A549 (cell line): ENCODE data around the gene APC2. TPM values are rescaled to one million over a fixed set of nuclear protein-coding genes. Genes with fewer than 3 reads are reported as not detected.
A peak's percentile ranks its signal among the peaks of the same experiment; 100 is the strongest.

ENCODE experiments used
- ATAC-seq, 2 experiments: fragments of 200-7000 bp in 1 of 2; fragments of >200 bp in 1 of 2; cut with Nextera tagmentation in 1 of 2; cut with Tn5 transposase in 1 of 2; 3 replicates each; pipeline versions ENCODE4 v1.8.0 to v1.9.1; 2018 to 2020; ENCODE audit warnings: mild to moderate bottlenecking in 1 of 2, moderate library complexity in 1 of 2
- CTCF ChIA-PET: fragments of 300-600 bp; sonication (Branson Sonifier 250); formaldehyde crosslinking; extraction: SDS; loops from one replicate; lab custom pipeline; 2021; ENCODE audit warnings: antibody characterized with exemption, inconsistent platforms; lab: Yijun Ruan, JAX
- POLR2A ChIA-PET: fragments of 350-600 bp; formaldehyde crosslinking; extraction: SDS; loops from one replicate; lab custom pipeline; 2021; ENCODE audit warnings: antibody characterized with exemption, inconsistent platforms; lab: Yijun Ruan, JAX
- DNase-seq, 2 experiments: peaks; one replicate each; pipeline versions ENCODE4 v3.0.0 to v3.0.0-alpha.2; 2011 to 2016; ENCODE audit warnings: low read depth in 1 of 2, low spot score in 1 of 2
- FAIRE-seq: peaks from 2 replicates; lab custom pipeline; 2011; peaks lifted over from hg19 to GRCh38; lab: Jason Lieb, UNC
- H3K27ac ChIP-seq, 2 experiments: fragments of >200 bp; sonication (Bioruptor Twin); formaldehyde crosslinking; 3 replicates each; pipeline ENCODE4 v1.5.1; 2016 to 2017
- H3K4me1 ChIP-seq: fragments of >200 bp; sonication (Bioruptor Twin); formaldehyde crosslinking; 3 replicates; pipeline ENCODE4 v1.6.1; 2016
- H3K4me2 ChIP-seq: fragments of >200 bp; sonication (Bioruptor Twin); formaldehyde crosslinking; 3 replicates; pipeline ENCODE4 v1.6.1; 2016
- H3K4me3 ChIP-seq: fragments of >200 bp; sonication (Bioruptor Twin); formaldehyde crosslinking; 3 replicates; pipeline ENCODE4 v1.5.1; 2016
- H3K9me3 ChIP-seq: fragments of >200 bp; sonication (Bioruptor Twin); formaldehyde crosslinking; 3 replicates; pipeline ENCODE4 v1.6.1; 2016
- CBX8 ChIP-seq: fragments of 200-600 bp; sonication (generic); IDR thresholded peaks from 2 replicates; pipeline ENCODE4 v1.6.1; 2016
- CHD4 ChIP-seq: fragments of 200-600 bp; sonication (generic); IDR thresholded peaks from 2 replicates; pipeline ENCODE4 v1.6.1; 2016; ENCODE audit warnings: antibody characterized with exemption, mild to moderate bottlenecking, borderline replicate concordance
- EHMT2 ChIP-seq: fragments of 200-600 bp; sonication (generic); IDR thresholded peaks from 2 replicates; pipeline ENCODE4 v1.6.1; 2016; ENCODE audit warnings: antibody characterized with exemption, low read depth, mild to moderate bottlenecking, moderate library complexity
- ESRRA ChIP-seq: fragments of 150-350 bp; IDR thresholded peaks from 2 replicates; pipeline ENCODE4 v1.6.1; 2014; ENCODE audit warnings: mild to moderate bottlenecking, low read length, borderline replicate concordance
- FOSL2 ChIP-seq, 2 experiments: fragments of 450-650 bp in 1 of 2; fragments of >200 bp in 1 of 2; sonication (Bioruptor Twin) in 1 of 2; formaldehyde crosslinking; IDR thresholded peaks; 2 replicates each; pipeline versions ENCODE4 v1.5.0 to v1.6.1; 2016 to 2020; ENCODE audit warnings: mild to moderate bottlenecking in 1 of 2, moderate library complexity in 1 of 2
- HDAC2 ChIP-seq: fragments of 200-600 bp; sonication (generic); IDR thresholded peaks from 2 replicates; pipeline ENCODE4 v1.6.1; 2016
- HEYL ChIP-seq: fragments of 250-450 bp; sonication (Bioruptor Pico); IDR thresholded peaks from 2 replicates; pipeline ENCODE4 v1.8.0; 2021; ENCODE audit warnings: mild to moderate bottlenecking, moderate library complexity
- JUNB ChIP-seq: fragments of >200 bp; sonication (Bioruptor Twin); formaldehyde crosslinking; IDR thresholded peaks from 2 replicates; pipeline ENCODE4 v1.6.1; 2016
- NFE2L2 ChIP-seq: fragments of 150-350 bp; conservative IDR thresholded peaks from 2 replicates; pipeline ENCODE4 v1.6.1; 2014; ENCODE audit warnings: low read length
- NPAS2 ChIP-seq: fragments of 250-450 bp; sonication (Bioruptor Pico); IDR thresholded peaks from 2 replicates; pipeline ENCODE4 v1.8.0; 2022; ENCODE audit warnings: mild to moderate bottlenecking, moderate library complexity, borderline replicate concordance
- NR3C1 ChIP-seq: fragments of >200 bp; sonication (Bioruptor Twin); formaldehyde crosslinking; IDR thresholded peaks from 3 replicates; pipeline ENCODE4 v1.6.1; 2017
- PHF8 ChIP-seq: fragments of 200-600 bp; sonication (generic); IDR thresholded peaks from 2 replicates; pipeline ENCODE4 v1.6.1; 2016; ENCODE audit warnings: low read depth, mild to moderate bottlenecking, antibody characterized with exemption, moderate library complexity, borderline replicate concordance
- POLR2AphosphoS2 ChIP-seq: conservative IDR thresholded peaks from 2 replicates; pipeline ENCODE4 v1.6.1; 2012; ENCODE audit warnings: low read length, improper control_type of control experiment, inconsistent platforms
- RARB ChIP-seq: fragments of 250-450 bp; sonication (Bioruptor Pico); IDR thresholded peaks from 2 replicates; pipeline ENCODE4 v1.8.0; 2021; ENCODE audit warnings: mild to moderate bottlenecking, moderate library complexity
- RNF2 ChIP-seq: fragments of 200-600 bp; sonication (generic); IDR thresholded peaks from 2 replicates; pipeline ENCODE4 v1.6.1; 2016; ENCODE audit warnings: low read depth, mild to moderate bottlenecking, antibody characterized with exemption, moderate library complexity, borderline replicate concordance
- SMC3 ChIP-seq: fragments of >200 bp; sonication (Bioruptor Twin); formaldehyde crosslinking; IDR thresholded peaks from 3 replicates; pipeline ENCODE4 v1.6.1; 2018; ENCODE audit warnings: inconsistent platforms
- TFCP2L1 ChIP-seq: fragments of 250-450 bp; sonication (Bioruptor Pico); IDR thresholded peaks from 2 replicates; pipeline ENCODE4 v1.5.0; 2021; ENCODE audit warnings: mild to moderate bottlenecking
- ZC3H11A ChIP-seq: fragments of 450-650 bp; IDR thresholded peaks from 2 replicates; pipeline ENCODE4 v1.6.1; 2014; ENCODE audit warnings: antibody characterized with exemption, mild to moderate bottlenecking
- ZNF302 ChIP-seq: fragments of 250-450 bp; sonication (Bioruptor Pico); IDR thresholded peaks from 2 replicates; pipeline ENCODE4 v1.9.0; 2021; ENCODE audit warnings: inconsistent platforms, mild to moderate bottlenecking, moderate library complexity
- ZSCAN20 ChIP-seq: fragments of 250-450 bp; sonication (Bioruptor Pico); IDR thresholded peaks from 2 replicates; pipeline ENCODE4 v1.8.0; 2022; ENCODE audit warnings: mild to moderate bottlenecking, moderate library complexity
- WGBS: methylation state at CpG from one replicate; pipeline ENCODE4 v1.1.6; 2017; ENCODE audit errors: missing lambda C conversion rate; 5-methylcytosine and 5-hydroxymethylcytosine counted together
- polyA plus RNA-seq, 4 experiments: library from polyadenylated mRNA; depleted of rRNA in 3 of 4; stranded (reverse); fragments of >200 nt; fragmentation: RNase III in 1 of 4; extraction: RNeasy Plus Mini Kit Qiagen cat#74134 plus additional on column Dnase treatment in 1 of 4; gene quantifications; 2 replicates in 3 of 4; 3 replicates in 1 of 4; pipeline ENCODE4 v1.2.3, GENCODE V29; 2011 to 2017
- TF ChIP-seq, protein P1 (sequence below): IDR thresholded peaks from 2 replicates; pipeline ENCODE4 v1.6.1; 2012
- TF ChIP-seq, protein P2 (sequence below): fragments of 250-450 bp; sonication (Bioruptor Pico); IDR thresholded peaks from 2 replicates; pipeline ENCODE4 v1.5.0; 2020; ENCODE audit warnings: low read depth, mild to moderate bottlenecking, moderate library complexity
- TF ChIP-seq, protein P3 (sequence below): fragments of 200-600 bp; sonication (generic); IDR thresholded peaks from 2 replicates; pipeline ENCODE4 v1.6.1; 2016; ENCODE audit warnings: antibody characterized with exemption, mild to moderate bottlenecking, moderate library complexity

Gene APC2
- polyA plus RNA-seq, 2 of the 4 experiments (the other 2 are of a cell fraction): 0.36 to 1.6 TPM

DNA sequence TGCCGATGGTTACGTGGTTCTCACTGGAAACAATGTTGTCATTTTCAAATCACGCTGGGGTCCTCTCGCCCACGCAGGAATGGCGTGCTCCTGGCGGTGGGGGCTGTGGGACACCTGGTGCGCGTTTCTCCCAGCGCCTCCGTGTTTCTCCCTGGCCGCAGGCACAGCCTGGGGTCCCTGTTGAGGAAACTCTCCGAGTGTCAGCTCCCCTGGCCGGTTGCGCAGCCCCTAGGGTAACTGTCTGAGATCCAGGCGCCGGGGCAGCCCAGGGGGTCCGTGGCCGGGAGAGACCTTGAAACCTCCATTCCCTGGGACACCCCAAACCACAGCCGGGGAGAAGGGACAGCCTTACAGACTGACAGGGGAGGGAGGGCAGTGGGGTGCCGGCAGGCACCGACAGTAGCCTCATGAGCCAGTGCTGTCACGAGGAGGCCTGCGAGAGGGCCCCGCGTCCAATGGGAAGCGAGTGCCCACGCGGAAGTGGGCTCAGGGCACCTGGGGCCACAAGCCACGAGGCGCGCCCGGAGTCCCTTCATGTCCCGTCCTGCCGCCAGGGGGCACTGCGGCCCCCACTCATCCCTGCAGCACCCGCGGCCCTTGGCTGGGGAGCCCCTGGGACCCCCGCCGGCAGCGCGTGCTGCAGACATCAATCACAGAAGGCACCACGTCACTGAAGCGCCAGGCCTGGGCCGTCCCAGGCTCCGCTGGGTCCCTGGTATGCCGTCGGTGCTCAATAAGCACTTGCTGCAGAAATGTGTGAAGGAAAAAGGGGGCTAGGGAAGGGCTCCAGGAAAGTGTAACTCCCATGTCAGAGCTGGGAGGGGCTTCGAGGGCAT, 53.4 kb downstream of the APC2 start (continued):
- TF ChIP-seq RNF2 (no peak), POLR2AphosphoS2 (no peak), FOSL2 (IDR thresholded peaks at IDR 0.05) (no peak), FOSL2 (CRISPR knock-in tag; IDR thresholded peaks at IDR 0.05) (no peak)

DNA sequence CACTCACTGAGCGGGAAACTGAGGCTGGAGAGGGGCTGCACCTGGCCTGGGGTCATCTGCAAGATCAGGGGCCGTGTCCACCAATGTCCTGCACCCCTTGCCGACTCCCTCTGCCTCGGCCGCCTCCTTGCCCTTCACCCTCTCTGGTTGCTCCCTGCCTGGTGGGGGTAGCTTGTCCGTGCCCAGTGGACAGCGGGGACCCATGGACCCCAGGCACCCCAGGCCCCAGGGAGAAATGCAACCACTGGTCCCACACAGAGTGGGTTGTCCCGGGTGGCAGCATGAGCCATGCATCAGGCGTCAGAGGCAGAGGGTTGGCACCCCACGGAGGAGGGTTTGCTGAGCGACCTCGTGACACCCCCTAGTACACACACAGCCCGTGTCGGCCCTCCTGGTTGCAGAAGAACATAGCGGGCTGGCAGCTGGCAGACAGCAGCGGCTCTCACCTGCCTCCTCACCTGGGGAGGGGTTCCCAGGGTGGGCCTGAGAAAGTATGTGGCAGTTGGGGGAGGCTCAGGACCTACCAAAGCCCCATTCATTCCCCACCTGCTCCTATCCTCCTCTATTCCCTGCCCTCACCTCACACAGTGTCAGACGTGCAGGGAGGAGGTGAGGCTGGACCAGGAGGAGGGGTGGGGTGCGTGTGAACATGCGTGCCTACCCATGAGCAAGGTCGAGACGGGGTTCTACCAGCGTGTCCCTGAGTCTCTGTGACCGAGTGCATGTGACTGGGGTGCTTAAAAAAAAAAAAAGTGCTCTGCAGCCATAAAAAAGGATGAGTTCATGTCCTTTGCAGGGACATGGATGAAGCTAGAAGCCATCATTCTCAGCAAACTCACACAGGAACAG, 54.2 kb downstream of the APC2 start:
- no peak for ATAC-seq
- CTCF ChIA-PET: interaction anchor here (0.6 to 2.1 kb wide), 6 partner anchors 10 to 321 kb away, joined by 3 to 7 read pairs (median 4); no protein-coding TSS in a partner anchor

DNA sequence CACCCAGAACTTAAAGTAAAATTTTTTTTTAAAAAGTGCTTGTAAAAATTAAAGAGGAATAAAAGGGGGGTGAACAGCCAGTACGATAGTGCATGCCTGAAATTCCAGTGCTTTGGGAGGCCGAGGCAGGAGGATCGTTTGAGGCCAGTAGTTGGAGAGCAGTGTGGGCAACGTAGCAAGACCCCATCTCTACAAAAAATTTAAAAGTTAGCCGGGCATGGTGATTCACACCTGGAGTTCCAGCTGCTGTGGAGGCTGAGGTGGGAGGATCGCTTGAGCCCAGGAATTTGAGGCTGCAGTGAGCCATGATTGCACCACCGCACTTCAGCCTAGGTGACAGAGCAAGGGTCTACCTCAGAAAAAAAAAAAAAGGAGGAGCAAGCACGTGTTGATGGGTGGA, 55.1 kb downstream of the APC2 start:
- Histone ChIP-seq H3K9me3 (no peaks in the 10 kb centered on the region), H3K27ac (no peak overlapping the region), H3K4me2 (no peak overlapping the region), H3K4me3 (no peak overlapping the region), H3K4me1 (peaks cover 16% of the 10 kb centered on the region; the same call in 2 of the 3 replicates)
- FAIRE-seq (no peak), DNase-seq (no peak), ATAC-seq (no peak)
- ChIA-PET CTCF (interaction anchor here (2.1 kb wide), 1 partner anchor 27 kb away, joined by 6 read pairs; no protein-coding TSS in a partner anchor), POLR2A (no interaction called here)
- WGBS: 65% methylated on average over 8 of the region's 8 CpGs
- TF ChIP-seq NR3C1 (no peak), TFCP2L1 (CRISPR knock-in tag) (no peak), JUNB (no peak), CHD4 (no peak), HEYL (CRISPR knock-in tag) (no peak), ESRRA (no peak), ZC3H11A (no peak), HDAC2 (no peak), ZNF302 (CRISPR knock-in tag) (no peak), SMC3 (no peak), POLR2AphosphoS2 (no peak), ZSCAN20 (CRISPR knock-in tag) (no peak), PHF8 (no peak), NPAS2 (CRISPR knock-in tag) (no peak)
- TF ChIP-seq, protein P1, sequence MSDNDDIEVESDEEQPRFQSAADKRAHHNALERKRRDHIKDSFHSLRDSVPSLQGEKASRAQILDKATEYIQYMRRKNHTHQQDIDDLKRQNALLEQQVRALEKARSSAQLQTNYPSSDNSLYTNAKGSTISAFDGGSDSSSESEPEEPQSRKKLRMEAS: no peak
- TF ChIP-seq, protein P2, sequence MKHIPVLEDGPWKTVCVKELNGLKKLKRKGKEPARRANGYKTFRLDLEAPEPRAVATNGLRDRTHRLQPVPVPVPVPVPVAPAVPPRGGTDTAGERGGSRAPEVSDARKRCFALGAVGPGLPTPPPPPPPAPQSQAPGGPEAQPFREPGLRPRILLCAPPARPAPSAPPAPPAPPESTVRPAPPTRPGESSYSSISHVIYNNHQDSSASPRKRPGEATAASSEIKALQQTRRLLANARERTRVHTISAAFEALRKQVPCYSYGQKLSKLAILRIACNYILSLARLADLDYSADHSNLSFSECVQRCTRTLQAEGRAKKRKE (CRISPR knock-in tag): no peak
- TF ChIP-seq, protein P3, sequence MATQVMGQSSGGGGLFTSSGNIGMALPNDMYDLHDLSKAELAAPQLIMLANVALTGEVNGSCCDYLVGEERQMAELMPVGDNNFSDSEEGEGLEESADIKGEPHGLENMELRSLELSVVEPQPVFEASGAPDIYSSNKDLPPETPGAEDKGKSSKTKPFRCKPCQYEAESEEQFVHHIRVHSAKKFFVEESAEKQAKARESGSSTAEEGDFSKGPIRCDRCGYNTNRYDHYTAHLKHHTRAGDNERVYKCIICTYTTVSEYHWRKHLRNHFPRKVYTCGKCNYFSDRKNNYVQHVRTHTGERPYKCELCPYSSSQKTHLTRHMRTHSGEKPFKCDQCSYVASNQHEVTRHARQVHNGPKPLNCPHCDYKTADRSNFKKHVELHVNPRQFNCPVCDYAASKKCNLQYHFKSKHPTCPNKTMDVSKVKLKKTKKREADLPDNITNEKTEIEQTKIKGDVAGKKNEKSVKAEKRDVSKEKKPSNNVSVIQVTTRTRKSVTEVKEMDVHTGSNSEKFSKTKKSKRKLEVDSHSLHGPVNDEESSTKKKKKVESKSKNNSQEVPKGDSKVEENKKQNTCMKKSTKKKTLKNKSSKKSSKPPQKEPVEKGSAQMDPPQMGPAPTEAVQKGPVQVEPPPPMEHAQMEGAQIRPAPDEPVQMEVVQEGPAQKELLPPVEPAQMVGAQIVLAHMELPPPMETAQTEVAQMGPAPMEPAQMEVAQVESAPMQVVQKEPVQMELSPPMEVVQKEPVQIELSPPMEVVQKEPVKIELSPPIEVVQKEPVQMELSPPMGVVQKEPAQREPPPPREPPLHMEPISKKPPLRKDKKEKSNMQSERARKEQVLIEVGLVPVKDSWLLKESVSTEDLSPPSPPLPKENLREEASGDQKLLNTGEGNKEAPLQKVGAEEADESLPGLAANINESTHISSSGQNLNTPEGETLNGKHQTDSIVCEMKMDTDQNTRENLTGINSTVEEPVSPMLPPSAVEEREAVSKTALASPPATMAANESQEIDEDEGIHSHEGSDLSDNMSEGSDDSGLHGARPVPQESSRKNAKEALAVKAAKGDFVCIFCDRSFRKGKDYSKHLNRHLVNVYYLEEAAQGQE: no peak
- TF ChIP-seq, all 56 proteins: peak for 0

More for the DNA sequence above, 54.2 kb downstream of the APC2 start:
- peaks cover 16% of the 10 kb centered on the region; the same call in 2 of the 3 replicates for H3K4me1 ChIP-seq
- DNase-seq (no peak), FAIRE-seq (no peak)
- H3K9me3 ChIP-seq: no peaks in the 10 kb centered on the region
- TF ChIP-seq ZNF302 (CRISPR knock-in tag) (no peak), EHMT2 (no peak), CBX8 (no peak), NFE2L2 (no peak), RARB (CRISPR knock-in tag) (no peak)
- peak overlapping the region in 1 of 2 experiments; percentile 84; a peak in 1 of 6 replicates for H3K27ac ChIP-seq
- WGBS: 69% methylated on average over 17 of the region's 23 CpGs
- no peak overlapping the region for H3K4me3 ChIP-seq
- H3K4me2 ChIP-seq: peak overlapping the region; percentile 89; the same call in 2 of the 3 replicates
- POLR2A ChIA-PET: no interaction called here
